Neural cell (in vitro differentiated cells): ENCODE measurements around the gene UFD1. TPM values are rescaled to one million over a fixed set of nuclear protein-coding genes. Genes with fewer than 3 reads are reported as not detected.

ENCODE experiments used
- polyA plus RNA-seq: library from polyadenylated mRNA; depleted of rRNA; stranded (reverse); fragments of >200 nt; gene quantifications from 2 replicates; pipeline ENCODE4 v1.2.3, GENCODE V29; 2014

UFD1 gene
- polyA plus RNA-seq, 1 donor from 2014 or later, result 56.9 TPM

Other genes starting within 250 kb of the UFD1 start
- 7.8 and 14.1 TPM in 2 replicates for gene CLTCL1, start 187.5 kb downstream of the UFD1 start, polyA plus RNA-seq
- gene HIRA, start 47.5 kb downstream of the UFD1 start, polyA plus RNA-seq, result 38.1 and 41.9 TPM in 2 replicates
- gene MRPL40, start 46.6 kb downstream of the UFD1 start, polyA plus RNA-seq, result 32.5 and 34.0 TPM in 2 replicates
- gene C22orf39, start 31.5 kb downstream of the UFD1 start, polyA plus RNA-seq, result 94.9 and 99.4 TPM in 2 replicates
- 1.5 and 3.2 TPM in 2 replicates for gene CDC45, start 727 bp upstream of the UFD1 start, polyA plus RNA-seq
- gene CLDN5, start 45.2 kb upstream of the UFD1 start, polyA plus RNA-seq, result 0.66 TPM in 1 of 2 replicates, not detected in the other
- 166 and 170 TPM in 2 replicates for gene SEPTIN5, start 235.3 kb upstream of the UFD1 start, polyA plus RNA-seq
- gene GP1BB, start 244.3 kb upstream of the UFD1 start, polyA plus RNA-seq, result 40.7 and 42.0 TPM in 2 replicates